ENCODE data around the gene C20orf173.

- TF ChIP-seq CTCF (IDR thresholded peaks at IDR 0.05), result no peak
- no peak for TF ChIP-seq POLR2A (IDR thresholded peaks at IDR 0.05)
Observed at GRCh38 chr20:35508493-35509218, 20.8 kb downstream of the C20orf173 start.
